ENCODE data around the gene ACSM4.
"Not testable (repeated sequence)": the region's sequence is repeated elsewhere in the genome, so short reads cannot be mapped to it uniquely, and the experiment has no call there.

Gene ACSM4

DNA sequence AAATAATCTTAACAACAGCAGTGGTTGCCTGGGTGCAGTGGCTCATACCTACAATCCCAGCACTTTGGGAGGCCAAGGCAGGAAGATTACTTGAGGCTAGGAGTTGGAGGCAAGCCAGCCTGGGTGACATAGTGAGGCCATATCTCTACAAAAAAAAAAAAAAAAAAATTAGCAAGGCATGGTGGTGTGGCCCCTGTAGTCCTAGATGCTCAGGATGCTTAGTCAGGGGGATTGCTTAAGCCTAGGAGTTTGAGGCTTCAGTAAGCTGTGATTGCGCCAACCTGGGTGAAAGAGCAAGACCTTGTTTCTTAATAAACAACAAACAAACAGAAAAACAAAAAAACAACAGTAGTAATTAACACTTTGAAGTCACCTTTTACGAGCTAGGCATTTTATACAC lies 642 bp upstream of the ACSM4 start:
- Mint-ChIP-seq H3K4me3 (no peak overlapping the region), H3K27ac (no peak overlapping the region), H3K4me1 (no peaks in the 10 kb centered on the region), H3K36me3 (no peaks in the 10 kb centered on the region), H3K9me3 (no peaks in the 10 kb centered on the region)
- ATAC-seq (no peak), DNase-seq (ENCODE audit: low spot score in 2 of 2) (no peak)

DNA sequence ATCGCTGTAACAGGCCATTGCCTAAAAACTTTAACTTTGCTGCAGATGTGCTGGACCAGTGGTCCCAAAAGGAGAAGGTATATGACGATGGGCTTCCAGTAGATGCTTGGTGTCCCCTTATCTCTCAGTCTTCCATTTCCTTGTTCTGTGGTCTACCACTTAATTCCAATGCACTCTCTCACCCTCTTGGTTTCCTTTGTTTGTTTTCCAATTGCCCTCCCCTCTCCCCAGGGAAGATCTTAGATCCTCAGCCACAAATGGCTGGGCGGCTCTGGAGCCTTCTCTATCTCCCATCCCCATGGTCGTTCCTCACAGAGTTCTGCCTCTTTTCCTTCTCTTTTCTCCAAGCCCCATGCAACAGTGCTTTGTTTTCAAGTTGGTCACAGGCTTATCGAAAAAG lies 584 bp downstream of the ACSM4 start:
- ATAC-seq (no peak), DNase-seq (ENCODE audit: low spot score in 2 of 2) (no peak)
- Mint-ChIP-seq H3K27ac (no peak overlapping the region), H3K4me3 (no peak overlapping the region), H3K4me1 (no peaks in the 10 kb centered on the region), H3K36me3 (no peaks in the 10 kb centered on the region), H3K9me3 (no peaks in the 10 kb centered on the region)

DNA sequence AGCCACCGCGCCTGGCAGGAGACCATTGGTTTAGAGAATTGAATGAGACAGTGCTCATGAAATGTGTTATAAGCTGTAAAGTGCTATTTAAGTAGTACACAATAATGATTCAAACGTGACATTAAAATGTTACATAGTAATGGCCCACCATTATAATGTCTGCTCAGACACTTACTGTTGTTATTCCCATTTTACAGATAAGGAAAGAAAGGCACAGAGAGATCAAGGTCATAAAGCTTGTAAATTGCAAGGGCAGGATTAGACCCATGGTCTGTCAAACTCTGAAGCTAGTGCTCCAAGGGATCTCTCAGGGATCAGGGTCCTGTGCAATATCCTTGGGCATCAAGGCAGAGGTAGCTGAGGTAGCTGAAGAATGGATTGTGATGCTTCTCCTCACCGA lies 6.2 kb downstream of the ACSM4 start:
- DNase-seq (ENCODE audit: low spot score in 2 of 2), result no peak
- H3K9me3 Mint-ChIP-seq, result no peaks in the 10 kb centered on the region

DNA sequence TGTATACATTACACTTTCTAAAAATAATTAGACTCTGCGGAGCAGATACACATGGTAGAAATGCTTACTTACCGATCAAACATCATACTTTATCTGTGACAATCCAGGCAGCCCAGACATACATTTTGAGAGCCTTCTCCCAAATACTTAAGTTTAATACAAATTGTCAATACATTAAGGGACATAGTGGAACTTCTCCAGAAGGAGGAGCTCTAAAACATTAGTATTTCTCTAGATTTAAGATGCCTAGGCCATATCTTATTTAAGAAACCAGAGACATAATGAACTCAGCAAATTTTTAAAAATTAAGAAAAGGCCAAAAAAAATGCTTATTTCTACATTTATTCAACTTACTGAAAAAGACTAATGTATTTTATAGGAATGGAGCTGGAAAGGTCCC lies 16.1 kb downstream of the ACSM4 start:
- no peak for DNase-seq (ENCODE audit: low spot score in 2 of 2)
- no peak for ATAC-seq
- Mint-ChIP-seq H3K27ac (no peak overlapping the region), H3K4me1 (no peaks in the 10 kb centered on the region), H3K36me3 (no peaks in the 10 kb centered on the region), H3K9me3 (no peaks in the 10 kb centered on the region), H3K4me3 (no peak overlapping the region)

More for the DNA sequence above, 6.2 kb downstream of the ACSM4 start:
- H3K4me1 Mint-ChIP-seq, result no peaks in the 10 kb centered on the region
- ATAC-seq, result no peak
- no peak overlapping the region for H3K4me3 Mint-ChIP-seq
- no peaks in the 10 kb centered on the region for H3K36me3 Mint-ChIP-seq
- no peak overlapping the region for H3K27ac Mint-ChIP-seq

DNA sequence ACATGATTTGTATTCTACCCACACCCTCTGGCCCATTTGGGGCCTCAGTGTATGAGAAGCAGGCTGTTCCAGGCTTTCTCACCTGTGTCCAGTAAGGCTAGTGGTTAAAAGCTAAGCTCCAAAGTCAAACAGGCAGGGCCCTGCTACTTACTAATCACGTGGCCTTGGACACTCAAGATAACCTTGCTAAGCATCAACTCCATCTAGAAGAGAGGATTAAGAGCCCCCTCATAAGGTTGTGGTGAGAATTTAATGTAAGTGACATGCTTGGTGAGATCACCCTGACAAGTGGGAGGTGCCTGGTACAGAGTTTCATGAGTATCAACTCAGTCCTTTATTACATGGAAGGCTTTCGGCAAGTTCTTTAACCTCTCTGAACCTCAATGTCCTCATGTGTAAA lies 17.8 kb downstream of the ACSM4 start:
- Mint-ChIP-seq H3K4me3 (no peak overlapping the region), H3K9me3 (no peaks in the 10 kb centered on the region), H3K36me3 (no peaks in the 10 kb centered on the region), H3K4me1 (no peaks in the 10 kb centered on the region), H3K27ac (no peak overlapping the region)
- DNase-seq (ENCODE audit: low spot score in 2 of 2), result no peak
- ATAC-seq, result no peak

DNA sequence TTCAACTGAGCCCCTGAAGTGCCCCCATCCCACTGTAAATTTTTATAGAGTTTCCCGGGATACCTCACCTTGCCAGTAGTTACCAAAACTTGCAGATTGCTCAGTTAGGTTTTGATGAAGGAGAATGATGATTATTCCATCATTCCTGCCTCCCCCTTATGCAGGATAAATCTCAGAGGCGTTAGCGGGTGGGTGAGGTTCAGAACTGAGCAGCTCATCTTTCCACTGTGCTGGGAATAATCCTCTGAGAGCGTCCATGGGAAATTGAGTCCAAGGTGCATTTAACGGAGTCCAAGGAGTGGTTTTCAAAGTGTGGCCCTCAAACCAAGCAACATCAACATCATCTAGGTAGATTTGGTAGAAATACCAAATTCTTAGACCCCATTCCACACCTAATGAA lies 18.7 kb downstream of the ACSM4 start:
- no peaks in the 10 kb centered on the region for H3K36me3 Mint-ChIP-seq
- ATAC-seq, result no peak
- no peaks in the 10 kb centered on the region for H3K9me3 Mint-ChIP-seq
- no peaks in the 10 kb centered on the region for H3K4me1 Mint-ChIP-seq
- no peak for DNase-seq (ENCODE audit: low spot score in 2 of 2)
- no peak overlapping the region for H3K27ac Mint-ChIP-seq
- H3K4me3 Mint-ChIP-seq, result no peak overlapping the region

DNA sequence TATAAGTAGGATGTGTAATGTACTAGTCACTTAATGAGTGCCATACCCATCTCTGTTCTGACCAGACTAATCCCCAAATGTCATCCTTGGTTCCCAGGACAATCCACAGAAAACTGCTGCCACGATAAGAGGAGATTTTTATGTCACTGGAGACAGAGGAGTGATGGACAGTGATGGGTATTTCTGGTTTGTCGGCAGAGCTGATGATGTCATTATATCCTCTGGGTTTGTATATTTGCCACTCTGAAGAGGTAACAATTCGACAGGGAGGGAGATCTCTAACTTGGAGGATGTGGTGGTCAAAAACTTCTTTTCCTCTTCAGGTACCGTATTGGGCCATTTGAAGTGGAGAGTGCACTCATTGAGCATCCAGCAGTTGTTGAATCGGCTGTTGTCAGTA lies 20.3 kb downstream of the ACSM4 start:
- ATAC-seq (no peak), DNase-seq (ENCODE audit: low spot score in 2 of 2) (no peak)
- H3K36me3 Mint-ChIP-seq, result no peaks in the 10 kb centered on the region
- no peak overlapping the region for H3K27ac Mint-ChIP-seq
- no peaks in the 10 kb centered on the region for H3K4me1 Mint-ChIP-seq
- H3K4me3 Mint-ChIP-seq, result no peak overlapping the region
- no peaks in the 10 kb centered on the region for H3K9me3 Mint-ChIP-seq

DNA sequence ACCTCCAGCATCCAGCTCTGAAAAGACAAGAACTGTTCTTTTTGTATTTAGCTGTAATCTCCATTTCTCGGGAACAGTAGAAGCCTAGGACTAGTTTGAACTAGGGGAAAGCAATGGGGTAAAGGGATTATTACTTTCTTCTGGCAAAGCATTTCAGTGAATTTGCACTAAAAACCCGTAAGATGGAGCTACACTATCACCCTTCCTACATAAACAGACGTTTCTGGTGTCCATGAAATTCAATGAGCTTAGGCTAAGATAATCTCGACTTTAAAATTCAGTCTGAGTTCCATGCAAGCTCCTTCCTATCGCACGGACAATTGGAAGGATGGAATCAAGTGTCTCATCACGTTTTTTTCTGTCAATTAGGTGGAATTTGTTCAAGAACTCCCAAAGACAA lies 24.0 kb downstream of the ACSM4 start:
- no peaks in the 10 kb centered on the region for H3K36me3 Mint-ChIP-seq
- no peak for ATAC-seq
- no peak for DNase-seq (ENCODE audit: low spot score in 2 of 2)
- H3K9me3 Mint-ChIP-seq, result peaks cover 3% of the 10 kb centered on the region
- no peaks in the 10 kb centered on the region for H3K4me1 Mint-ChIP-seq
- H3K27ac Mint-ChIP-seq, result no peak overlapping the region
- no peak overlapping the region for H3K4me3 Mint-ChIP-seq

DNA sequence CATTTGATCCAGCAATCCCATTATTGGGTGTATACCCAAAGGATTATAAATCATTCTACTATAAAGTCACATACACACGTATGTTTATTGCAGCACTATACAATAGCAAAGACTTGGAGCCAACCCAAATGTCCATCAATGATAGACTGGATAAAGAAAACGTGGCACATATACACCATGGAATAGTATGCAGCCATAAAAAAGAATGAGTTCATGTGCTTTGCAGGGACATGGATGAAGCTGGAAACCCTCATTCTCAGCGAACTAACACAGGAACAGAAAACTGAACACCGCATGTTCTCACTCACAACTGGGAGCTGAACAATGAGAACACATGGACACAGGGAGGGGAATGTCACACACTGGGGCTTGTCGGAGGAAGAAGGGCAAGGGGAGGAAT lies 33.9 kb downstream of the ACSM4 start:
- not testable (repeated sequence) for H3K4me3 Mint-ChIP-seq; H3K9me3 Mint-ChIP-seq; H3K27ac Mint-ChIP-seq; DNase-seq (ENCODE audit: low spot score in 2 of 2); ATAC-seq; H3K4me1 Mint-ChIP-seq; H3K36me3 Mint-ChIP-seq

DNA sequence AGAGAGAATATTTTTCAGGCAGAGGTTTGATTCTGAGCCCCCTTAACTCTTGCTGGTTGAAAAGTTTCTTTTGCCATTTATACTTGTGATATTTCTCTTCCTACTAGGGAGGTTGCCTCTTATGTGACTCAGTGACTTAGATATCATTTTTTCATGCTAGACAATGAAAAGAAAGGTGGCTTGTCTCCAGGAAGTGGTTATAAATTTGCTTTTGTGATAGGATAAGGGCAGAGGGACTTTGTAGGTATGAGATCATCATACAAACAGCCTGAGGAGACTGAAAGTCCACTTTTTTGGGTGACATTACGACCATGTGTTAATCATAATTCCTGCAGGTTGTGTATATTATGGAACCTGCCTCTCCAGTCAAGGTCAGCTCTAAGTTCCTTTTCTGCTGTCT lies 35.8 kb downstream of the ACSM4 start:
- Mint-ChIP-seq H3K4me3 (no peak overlapping the region), H3K4me1 (no peaks in the 10 kb centered on the region), H3K27ac (no peak overlapping the region), H3K9me3 (peaks cover 3% of the 10 kb centered on the region), H3K36me3 (no peaks in the 10 kb centered on the region)
- ATAC-seq (no peak), DNase-seq (ENCODE audit: low spot score in 2 of 2) (no peak)

DNA sequence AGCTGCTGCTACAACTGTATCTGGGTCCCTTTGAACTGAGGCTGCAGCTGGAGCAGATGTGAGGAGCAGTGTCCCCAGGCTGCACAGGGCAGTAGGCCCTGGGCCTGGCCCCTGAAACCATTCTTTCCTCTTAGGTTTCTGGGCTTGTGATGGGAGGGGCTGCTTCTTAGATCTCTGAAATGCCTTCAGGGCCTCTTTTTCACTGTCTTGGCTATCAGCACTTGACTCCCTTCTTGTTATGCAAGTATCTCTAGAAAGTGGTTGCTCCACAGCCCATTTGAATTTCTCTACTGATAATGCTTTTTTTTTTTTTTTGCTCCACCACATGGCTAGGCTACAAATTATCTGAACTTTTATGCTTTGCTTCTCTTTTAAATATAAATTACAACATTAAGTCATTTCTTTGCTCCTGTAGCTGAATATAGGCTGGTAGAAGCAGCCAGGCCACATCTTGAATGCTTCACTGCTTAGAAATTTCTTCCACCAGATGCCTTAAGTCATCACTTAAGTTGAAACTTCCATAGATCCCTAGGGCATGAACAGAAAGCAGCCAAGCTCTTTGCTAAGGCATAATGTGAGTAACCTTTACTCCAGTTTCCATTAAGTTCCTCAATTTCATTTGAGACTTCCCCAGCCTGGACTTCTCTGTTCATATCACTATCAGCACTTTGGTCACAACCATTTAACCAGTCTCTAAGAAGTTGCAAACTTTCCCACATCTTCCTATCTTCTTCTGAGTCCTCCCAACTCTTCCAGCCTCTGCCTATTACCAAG lies 41.1 kb downstream of the ACSM4 start:
- H3K4me1 Mint-ChIP-seq, result peaks cover 6% of the 10 kb centered on the region
- no peak overlapping the region for H3K27ac Mint-ChIP-seq
- H3K9me3 Mint-ChIP-seq, result peaks cover 9% of the 10 kb centered on the region
- H3K4me3 Mint-ChIP-seq, result no peak overlapping the region
- no peaks in the 10 kb centered on the region for H3K36me3 Mint-ChIP-seq
- DNase-seq (ENCODE audit: low spot score in 2 of 2) (no peak), ATAC-seq (no peak)

DNA sequence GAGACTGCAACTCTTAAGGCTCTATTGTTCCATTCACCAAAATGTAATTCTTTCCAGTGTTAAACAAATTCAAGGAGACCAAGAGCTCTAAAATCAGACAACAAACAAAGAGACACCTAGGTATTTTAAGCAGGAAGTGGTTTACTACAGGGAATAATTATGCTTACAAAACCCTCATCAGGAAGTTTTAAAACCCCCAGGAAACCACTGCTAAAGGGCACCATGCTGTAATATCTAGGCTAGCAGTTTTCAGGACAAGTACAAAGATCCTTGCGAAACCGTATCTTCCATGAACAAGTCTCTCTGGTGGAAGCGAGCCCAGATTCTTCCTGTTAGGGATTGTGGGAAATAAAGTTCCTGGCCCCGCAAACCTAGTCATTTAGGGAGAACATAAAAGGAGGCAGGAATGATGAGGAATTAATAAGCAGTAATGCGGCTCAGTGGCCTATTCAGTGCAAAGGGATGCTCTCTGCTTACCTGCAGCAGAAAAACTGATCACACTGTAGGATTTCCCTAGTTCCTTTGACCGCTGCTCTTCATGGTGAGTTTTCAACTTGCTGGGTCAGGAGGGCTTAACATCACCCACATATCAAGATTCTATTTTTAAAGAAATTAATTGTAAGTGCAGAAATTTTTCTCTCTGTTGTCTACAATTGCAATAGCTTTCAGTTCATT lies 42.8 kb downstream of the ACSM4 start:
- DNase-seq (ENCODE audit: low spot score in 2 of 2), result no peak

DNA sequence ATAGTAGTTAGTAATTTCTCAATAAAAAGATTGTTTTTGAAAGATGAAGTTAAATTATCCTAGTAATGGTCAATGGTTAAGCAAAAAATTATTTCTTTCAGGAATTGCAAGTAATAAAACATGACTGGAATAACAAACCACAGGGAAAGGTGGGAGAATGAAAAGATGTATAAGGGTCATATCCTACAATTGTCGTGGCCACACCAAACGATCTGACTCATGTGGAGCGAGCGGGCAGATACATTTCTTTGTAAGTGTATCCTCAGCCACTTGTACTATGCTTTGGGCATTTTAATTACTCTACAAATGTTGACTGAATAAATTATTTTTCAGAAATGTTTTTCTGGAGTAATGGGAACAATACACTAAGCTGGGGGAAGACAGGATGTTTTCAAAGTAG lies 45.5 kb downstream of the ACSM4 start:
- H3K36me3 Mint-ChIP-seq, result no peaks in the 10 kb centered on the region

More for the DNA sequence above, 42.8 kb downstream of the ACSM4 start:
- H3K4me1 Mint-ChIP-seq, result peaks cover 6% of the 10 kb centered on the region
- H3K9me3 Mint-ChIP-seq, result peaks cover 9% of the 10 kb centered on the region
- no peak overlapping the region for H3K27ac Mint-ChIP-seq
- H3K4me3 Mint-ChIP-seq, result no peak overlapping the region
- ATAC-seq, result no peak
- H3K36me3 Mint-ChIP-seq, result no peaks in the 10 kb centered on the region

DNA sequence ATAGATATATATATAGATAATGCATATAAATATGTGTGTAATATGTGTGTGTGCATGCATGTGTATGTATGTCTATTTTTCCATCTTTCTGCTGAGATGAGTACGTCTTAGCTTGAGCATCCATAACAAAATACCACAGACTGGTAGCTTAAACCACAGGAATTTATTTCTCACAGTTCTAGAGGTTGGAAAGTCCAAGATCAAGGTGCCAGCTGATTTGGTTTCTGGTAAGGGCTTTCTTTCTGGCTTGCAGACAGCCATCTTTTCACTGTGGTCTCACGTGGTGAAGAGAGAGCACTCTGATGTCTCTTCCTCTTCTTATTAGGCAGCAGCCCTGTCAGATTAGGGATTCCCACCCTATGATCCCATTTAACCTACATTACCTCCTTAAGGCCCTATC lies 47.3 kb downstream of the ACSM4 start:
- Mint-ChIP-seq H3K27ac (no peak overlapping the region), H3K9me3 (peaks cover 2% of the 10 kb centered on the region), H3K4me3 (no peak overlapping the region), H3K36me3 (no peaks in the 10 kb centered on the region), H3K4me1 (peaks cover 5% of the 10 kb centered on the region)
- ATAC-seq (no peak), DNase-seq (ENCODE audit: low spot score in 2 of 2) (no peak)

More for the DNA sequence above, 45.5 kb downstream of the ACSM4 start:
- no peak for DNase-seq (ENCODE audit: low spot score in 2 of 2)
- Mint-ChIP-seq H3K4me3 (no peak overlapping the region), H3K4me1 (peaks cover 6% of the 10 kb centered on the region), H3K9me3 (peaks cover 7% of the 10 kb centered on the region), H3K27ac (no peak overlapping the region)
- ATAC-seq, result no peak

DNA sequence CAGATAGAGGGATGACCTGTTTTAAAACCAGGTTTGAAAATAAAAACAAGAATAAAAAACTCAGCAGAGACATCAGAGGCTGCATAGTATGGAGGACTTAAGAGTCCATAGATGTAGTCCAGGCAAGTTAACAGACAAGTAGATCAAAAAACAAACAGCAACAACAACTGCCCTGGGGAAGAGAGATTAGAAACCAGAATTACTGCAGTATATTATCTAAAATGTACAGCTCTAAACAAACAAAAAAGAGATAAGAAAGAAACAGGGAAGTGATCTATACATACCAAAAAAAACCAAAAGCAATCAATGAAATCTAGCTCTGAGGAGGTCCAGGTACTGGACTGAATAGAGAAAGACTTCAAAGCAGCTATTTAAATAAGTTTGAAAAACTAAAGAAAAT lies 48.8 kb downstream of the ACSM4 start:
- DNase-seq (ENCODE audit: low spot score in 2 of 2) (no peak), ATAC-seq (no peak)
- no peak overlapping the region for H3K27ac Mint-ChIP-seq
- no peaks in the 10 kb centered on the region for H3K9me3 Mint-ChIP-seq
- no peak overlapping the region for H3K4me3 Mint-ChIP-seq
- no peaks in the 10 kb centered on the region for H3K4me1 Mint-ChIP-seq
- H3K36me3 Mint-ChIP-seq, result no peaks in the 10 kb centered on the region

DNA sequence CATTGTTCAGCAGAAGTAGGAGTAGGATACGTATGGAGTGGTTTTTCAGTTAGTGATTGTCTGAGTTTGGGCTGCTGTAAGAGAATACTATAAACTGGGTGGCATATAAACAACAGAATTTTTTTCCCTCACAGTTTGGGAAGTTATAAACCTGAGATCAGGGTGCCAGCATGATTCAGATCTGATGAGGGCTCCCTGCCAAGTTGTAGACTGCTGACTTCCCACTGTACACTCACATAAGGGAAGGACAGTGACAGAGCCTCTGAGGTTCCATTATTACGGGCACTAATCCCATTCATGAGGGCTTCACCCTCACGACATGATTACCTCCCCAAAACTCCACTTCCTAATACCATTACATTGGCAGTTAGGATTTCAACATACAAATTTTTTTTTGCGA lies 50.7 kb downstream of the ACSM4 start:
- H3K4me3 Mint-ChIP-seq, result no peak overlapping the region
- H3K27ac Mint-ChIP-seq, result no peak overlapping the region
- H3K4me1 Mint-ChIP-seq, result no peaks in the 10 kb centered on the region
- no peak for DNase-seq (ENCODE audit: low spot score in 2 of 2)
- H3K9me3 Mint-ChIP-seq, result no peaks in the 10 kb centered on the region
- no peak for ATAC-seq
- no peaks in the 10 kb centered on the region for H3K36me3 Mint-ChIP-seq
